CD1c-positive myeloid dendritic cell (primary cell): ENCODE data around the gene CXCR1.
"Not testable (repeated sequence)": the region's sequence is repeated elsewhere in the genome, so short reads cannot be mapped to it uniquely, and the experiment has no call there.

Experiments used
- DNase-seq: peaks from one replicate; pipeline ENCODE4 v3.0.0-alpha.2; 2016; ENCODE audit errors: extremely low spot score

CXCR1 gene

GRCh38 chr2:218166791-218167190, at the start of gene CXCR1:
Gene CXCR1 (minus strand): TSS chr2:218166962. CDS start chr2:218165211, 1,751 bp downstream.
- peak; percentile 69 for DNase-seq

- DNase-seq: no peak
Measured at GRCh38 chr2:218216336-218216673, 49.5 kb upstream of the CXCR1 start.

GRCh38 chr2:218214116-218214515, 47.4 kb upstream of the CXCR1 start:
- peak; percentile 65 for DNase-seq

- no peak for DNase-seq
Measured at GRCh38 chr2:218209078-218209477, 42.3 kb upstream of the CXCR1 start.

GRCh38 chr2:218202266-218202665, 35.5 kb upstream of the CXCR1 start:
- no peak for DNase-seq

GRCh38 chr2:218196974-218197373, 30.2 kb upstream of the CXCR1 start:
- no peak for DNase-seq

- no peak for DNase-seq
Measured at GRCh38 chr2:218194880-218195279, 28.1 kb upstream of the CXCR1 start.

- DNase-seq: no peak
Measured at GRCh38 chr2:218193701-218194100, 26.9 kb upstream of the CXCR1 start.

GRCh38 chr2:218192902-218193430, 26.2 kb upstream of the CXCR1 start:
- peak; percentile 38 for DNase-seq

- no peak for DNase-seq
Measured at GRCh38 chr2:218188528-218188927, 21.8 kb upstream of the CXCR1 start.

GRCh38 chr2:218187296-218188015, 20.7 kb upstream of the CXCR1 start:
- DNase-seq: no peak

GRCh38 chr2:218186876-218187275, 20.1 kb upstream of the CXCR1 start:
- no peak for DNase-seq

- peak; percentile 86 for DNase-seq
Measured at GRCh38 chr2:218186355-218186766, 19.6 kb upstream of the CXCR1 start.

GRCh38 chr2:218184331-218184730, 17.6 kb upstream of the CXCR1 start:
- DNase-seq: no peak

- DNase-seq: no peak
Measured at GRCh38 chr2:218180467-218181114, 13.8 kb upstream of the CXCR1 start.

GRCh38 chr2:218179782-218180181, 13.0 kb upstream of the CXCR1 start:
- DNase-seq: no peak

GRCh38 chr2:218172845-218173244, 6.1 kb upstream of the CXCR1 start:
- no peak for DNase-seq

- not testable (repeated sequence) for DNase-seq
Measured at GRCh38 chr2:218171744-218172143, 5.0 kb upstream of the CXCR1 start.

GRCh38 chr2:218169757-218170546, 3.2 kb upstream of the CXCR1 start:
- no peak for DNase-seq

GRCh38 chr2:218168635-218169462, 2.1 kb upstream of the CXCR1 start:
- DNase-seq: peak; percentile 52

- DNase-seq: no peak
Measured at GRCh38 chr2:218168016-218168415, 1.3 kb upstream of the CXCR1 start.

- DNase-seq: no peak
Measured at GRCh38 chr2:218162814-218163213, 3.9 kb downstream of the CXCR1 start.
